C4-2B (cell line): ENCODE results near the gene CTTNBP2NL.

Experiments
- CTCF ChIP-seq: fragments of 450-650 bp; conservative IDR thresholded peaks from 2 replicates; pipeline ENCODE4 v1.5.1; 2017; ENCODE audit warnings: mild to moderate bottlenecking
- ZFX ChIP-seq: fragments of 450-650 bp; IDR thresholded peaks from 2 replicates; pipeline ENCODE4 v1.6.1; 2017

GRCh38 chr1:112390775-112391602 is 5.0 kb upstream of the CTTNBP2NL start:
- TF ChIP-seq CTCF (peak; percentile 97), ZFX (no peak)
